Measurements from ENCODE around the gene DARS1.
A peak's percentile ranks its signal among the peaks of the same experiment; 100 is the strongest.
"Not testable (repeated sequence)": the region's sequence is repeated elsewhere in the genome, so short reads cannot be mapped to it uniquely, and the experiment has no call there.

Gene DARS1

GRCh38 chr2:135898234-135898786, 87.1 kb downstream of the DARS1 start:
- intact Hi-C loops (cut with DNase I) = no loop called here
- DNase-seq = peak in 1 of 10 donors; percentile 62

- DNase-seq = no peak
- intact Hi-C loops (cut with DNase I) = no loop called here
These were observed 90.5 kb downstream of the DARS1 start for GRCh38 chr2:135894930-135895329.

- intact Hi-C loops (cut with DNase I) = no loop called here
- DNase-seq = no peak
These were observed 92.0 kb downstream of the DARS1 start for GRCh38 chr2:135893374-135893794.

- no peak for DNase-seq
- intact Hi-C loops (cut with DNase I) = no loop called here
These were observed 94.6 kb downstream of the DARS1 start for GRCh38 chr2:135890835-135891234.

GRCh38 chr2:135890149-135890548, 95.3 kb downstream of the DARS1 start:
- DNase-seq = no peak

GRCh38 chr2:135888587-135888986, 96.8 kb downstream of the DARS1 start:
- DNase-seq; intact Hi-C loops (cut with DNase I): not testable (repeated sequence)

More at GRCh38 chr2:135890149-135890548, 95.3 kb downstream of the DARS1 start:
- intact Hi-C loops (cut with DNase I) = no loop called here

- intact Hi-C loops (cut with DNase I) = no loop called here
- DNase-seq = no peak
These were observed 99.7 kb downstream of the DARS1 start for GRCh38 chr2:135885709-135886108.

GRCh38 chr2:135882415-135882814, 103.0 kb downstream of the DARS1 start:
- intact Hi-C loops (cut with DNase I) = no loop called here
- no peak for DNase-seq

GRCh38 chr2:135876770-135877169, 108.7 kb downstream of the DARS1 start:
- intact Hi-C loops (cut with DNase I) = loop anchor here (5.0 kb wide), 1 partner anchor 134 kb away; the partner anchor contains the start of gene UBXN4
- DNase-seq = not testable (repeated sequence)

GRCh38 chr2:135876066-135876711, 109.2 kb downstream of the DARS1 start, which contains the start of gene MCM6:
MCM6 (minus strand) TSS chr2:135876443; CDS start chr2:135876365, 78 bp downstream.
- intact Hi-C loops (cut with DNase I) = loop anchor here (5.0 kb wide), 1 partner anchor 134 kb away; the partner anchor contains the start of gene UBXN4
- DNase-seq = peak; percentile 90 to 99 (median 95)

- DNase-seq = peak in 9 of 10 donors; percentile 26 to 90 (median 36)
- intact Hi-C loops (cut with DNase I) = loop anchor here (5.0 kb wide), 1 partner anchor 133 kb away; the partner anchor contains the start of gene UBXN4
These were observed 109.8 kb downstream of the DARS1 start for GRCh38 chr2:135875491-135876065.

GRCh38 chr2:135874777-135875365, 110.6 kb downstream of the DARS1 start:
- intact Hi-C loops (cut with DNase I) = loop anchor here (5.0 kb wide), 1 partner anchor 133 kb away; the partner anchor contains the start of gene UBXN4
- no peak for DNase-seq

GRCh38 chr2:135870571-135870970, 114.9 kb downstream of the DARS1 start:
- intact Hi-C loops (cut with DNase I) = no loop called here
- no peak for DNase-seq

- no peak for DNase-seq
- intact Hi-C loops (cut with DNase I) = no loop called here
These were observed 122.2 kb downstream of the DARS1 start for GRCh38 chr2:135863233-135863632.

GRCh38 chr2:135862718-135863117, 122.7 kb downstream of the DARS1 start:
- intact Hi-C loops (cut with DNase I) = no loop called here
- no peak for DNase-seq
